NCI-H1048 (cell line): Measurements from ENCODE around the gene EPS8L3.
"Not testable (repeated sequence)": the region's sequence is repeated elsewhere in the genome, so short reads cannot be mapped to it uniquely, and the experiment has no call there.

Experiments used
- DNase-seq: peaks from one replicate; lab custom pipeline; 2025; lab: John Stamatoyannopoulos, UW

Gene EPS8L3

GRCh38 chr1:109708949-109709348 is 54.8 kb downstream of the EPS8L3 start:
- DNase-seq = not testable (repeated sequence)

- DNase-seq = no peak
These were observed 58.3 kb downstream of the EPS8L3 start for GRCh38 chr1:109705411-109705810.

DNA sequence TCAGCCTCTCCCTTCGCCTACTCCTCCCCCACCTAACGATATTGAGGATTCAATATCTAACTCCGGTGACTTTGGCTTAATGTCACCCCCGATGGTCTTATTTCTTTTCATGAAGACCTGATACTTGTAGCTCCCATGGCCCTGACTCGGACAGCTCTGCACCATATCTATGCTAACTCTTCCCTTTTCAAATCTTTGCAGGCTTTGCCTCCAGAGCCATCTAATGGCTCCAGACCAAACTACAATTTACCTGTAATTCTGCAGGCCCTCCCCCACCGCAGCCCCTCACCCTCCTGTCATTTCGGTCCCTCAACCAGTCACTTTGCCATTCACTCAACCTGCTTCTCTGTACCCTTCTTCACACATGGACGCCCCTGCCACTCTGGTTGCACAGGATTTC is 59.5 kb downstream of the EPS8L3 start:
- no peak for DNase-seq

- DNase-seq = not testable (repeated sequence)
These were observed 60.8 kb downstream of the EPS8L3 start for GRCh38 chr1:109702940-109703339.
